Neural cell (in vitro differentiated cells): Measurements from ENCODE around the gene AKAP8L.

ENCODE experiments used
- TAF1 ChIP-seq: IDR thresholded peaks from 2 replicates; pipeline ENCODE4 v1.6.1; 2012; ENCODE audit warnings: low read depth
- TF ChIP-seq, protein P1 (sequence below): fragments of 450-650 bp; IDR thresholded peaks from 2 replicates; pipeline ENCODE4 v1.5.1; 2014; ENCODE audit warnings: antibody characterized with exemption, mild to moderate bottlenecking, moderate library complexity; ENCODE audit not compliant: poor library complexity, severe bottlenecking
- TF ChIP-seq, protein P2 (sequence below): IDR thresholded peaks from 2 replicates; pipeline ENCODE4 v1.6.1; 2012; ENCODE audit warnings: borderline replicate concordance

DNA sequence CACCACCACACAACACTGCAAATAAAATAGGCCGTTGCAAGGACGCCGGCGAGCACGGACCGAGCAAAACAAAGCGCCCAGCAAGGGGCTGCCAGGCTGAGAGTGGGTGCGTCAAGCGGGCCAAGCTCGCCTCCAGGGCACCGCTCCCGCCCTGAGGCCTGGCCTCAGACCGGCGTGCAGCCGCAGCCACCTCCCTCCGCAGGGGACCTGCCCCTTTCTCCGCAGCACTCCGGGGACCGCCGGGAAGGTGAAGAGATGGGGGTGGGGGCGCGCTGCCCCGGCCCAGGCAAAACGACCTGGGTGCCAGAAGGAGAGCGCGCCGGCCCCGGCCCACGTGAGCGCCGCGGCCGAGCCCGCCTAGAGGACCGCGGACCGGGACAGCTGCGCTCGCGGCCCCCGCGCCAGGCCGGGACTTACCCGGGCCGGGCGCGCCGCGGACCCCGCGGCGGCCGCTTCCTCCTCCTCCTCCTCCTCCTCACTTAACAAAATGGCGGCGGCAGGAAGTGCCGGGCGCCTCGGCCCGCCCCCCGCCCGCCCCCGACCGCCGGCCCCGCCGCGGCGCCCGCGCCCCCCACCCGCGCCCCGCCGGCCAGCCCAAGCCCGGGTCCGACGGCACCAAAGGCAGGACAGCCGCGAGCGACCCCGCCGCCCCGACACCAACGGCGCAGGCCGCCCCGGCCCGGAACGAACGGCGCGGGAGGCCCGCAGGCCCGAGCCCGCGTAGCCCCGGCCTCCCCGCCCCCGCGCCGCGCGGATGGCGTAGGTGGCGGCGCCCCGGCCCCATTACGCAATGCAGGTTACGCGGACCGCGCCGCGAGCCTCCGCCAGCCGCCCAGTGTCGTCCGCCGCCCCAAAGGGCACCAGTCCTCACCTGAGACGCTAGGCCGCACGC, 87.1 kb downstream of the AKAP8L start:
- TF ChIP-seq, protein P1, sequence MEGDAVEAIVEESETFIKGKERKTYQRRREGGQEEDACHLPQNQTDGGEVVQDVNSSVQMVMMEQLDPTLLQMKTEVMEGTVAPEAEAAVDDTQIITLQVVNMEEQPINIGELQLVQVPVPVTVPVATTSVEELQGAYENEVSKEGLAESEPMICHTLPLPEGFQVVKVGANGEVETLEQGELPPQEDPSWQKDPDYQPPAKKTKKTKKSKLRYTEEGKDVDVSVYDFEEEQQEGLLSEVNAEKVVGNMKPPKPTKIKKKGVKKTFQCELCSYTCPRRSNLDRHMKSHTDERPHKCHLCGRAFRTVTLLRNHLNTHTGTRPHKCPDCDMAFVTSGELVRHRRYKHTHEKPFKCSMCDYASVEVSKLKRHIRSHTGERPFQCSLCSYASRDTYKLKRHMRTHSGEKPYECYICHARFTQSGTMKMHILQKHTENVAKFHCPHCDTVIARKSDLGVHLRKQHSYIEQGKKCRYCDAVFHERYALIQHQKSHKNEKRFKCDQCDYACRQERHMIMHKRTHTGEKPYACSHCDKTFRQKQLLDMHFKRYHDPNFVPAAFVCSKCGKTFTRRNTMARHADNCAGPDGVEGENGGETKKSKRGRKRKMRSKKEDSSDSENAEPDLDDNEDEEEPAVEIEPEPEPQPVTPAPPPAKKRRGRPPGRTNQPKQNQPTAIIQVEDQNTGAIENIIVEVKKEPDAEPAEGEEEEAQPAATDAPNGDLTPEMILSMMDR = no peak
- TF ChIP-seq, protein P2, sequence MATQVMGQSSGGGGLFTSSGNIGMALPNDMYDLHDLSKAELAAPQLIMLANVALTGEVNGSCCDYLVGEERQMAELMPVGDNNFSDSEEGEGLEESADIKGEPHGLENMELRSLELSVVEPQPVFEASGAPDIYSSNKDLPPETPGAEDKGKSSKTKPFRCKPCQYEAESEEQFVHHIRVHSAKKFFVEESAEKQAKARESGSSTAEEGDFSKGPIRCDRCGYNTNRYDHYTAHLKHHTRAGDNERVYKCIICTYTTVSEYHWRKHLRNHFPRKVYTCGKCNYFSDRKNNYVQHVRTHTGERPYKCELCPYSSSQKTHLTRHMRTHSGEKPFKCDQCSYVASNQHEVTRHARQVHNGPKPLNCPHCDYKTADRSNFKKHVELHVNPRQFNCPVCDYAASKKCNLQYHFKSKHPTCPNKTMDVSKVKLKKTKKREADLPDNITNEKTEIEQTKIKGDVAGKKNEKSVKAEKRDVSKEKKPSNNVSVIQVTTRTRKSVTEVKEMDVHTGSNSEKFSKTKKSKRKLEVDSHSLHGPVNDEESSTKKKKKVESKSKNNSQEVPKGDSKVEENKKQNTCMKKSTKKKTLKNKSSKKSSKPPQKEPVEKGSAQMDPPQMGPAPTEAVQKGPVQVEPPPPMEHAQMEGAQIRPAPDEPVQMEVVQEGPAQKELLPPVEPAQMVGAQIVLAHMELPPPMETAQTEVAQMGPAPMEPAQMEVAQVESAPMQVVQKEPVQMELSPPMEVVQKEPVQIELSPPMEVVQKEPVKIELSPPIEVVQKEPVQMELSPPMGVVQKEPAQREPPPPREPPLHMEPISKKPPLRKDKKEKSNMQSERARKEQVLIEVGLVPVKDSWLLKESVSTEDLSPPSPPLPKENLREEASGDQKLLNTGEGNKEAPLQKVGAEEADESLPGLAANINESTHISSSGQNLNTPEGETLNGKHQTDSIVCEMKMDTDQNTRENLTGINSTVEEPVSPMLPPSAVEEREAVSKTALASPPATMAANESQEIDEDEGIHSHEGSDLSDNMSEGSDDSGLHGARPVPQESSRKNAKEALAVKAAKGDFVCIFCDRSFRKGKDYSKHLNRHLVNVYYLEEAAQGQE = no peak
- TF ChIP-seq TAF1 = no peak
